ENCODE data around the gene ADAMTS10.

ADAMTS10 gene

DNA sequence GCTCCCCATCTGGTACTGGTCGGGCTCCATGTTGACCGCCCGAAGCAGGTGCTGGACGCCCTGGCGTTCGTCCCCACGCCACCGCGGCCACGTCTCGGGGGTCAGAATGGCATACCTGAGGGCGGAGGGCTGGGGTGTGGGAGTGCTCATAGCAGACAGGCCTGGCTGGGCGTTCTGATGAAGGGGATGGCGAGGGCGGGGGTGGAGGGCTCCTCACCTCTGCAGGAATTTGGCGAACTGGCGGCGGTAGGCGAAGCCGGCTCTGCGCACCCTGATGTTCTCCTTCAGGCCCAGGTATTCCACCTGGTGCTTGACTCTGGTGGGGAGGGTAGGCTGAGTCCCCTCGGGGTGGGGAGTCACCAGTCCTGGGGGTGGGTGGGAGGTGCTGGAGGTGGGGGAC, 74.2 kb downstream of the ADAMTS10 start:
- H3K27ac Mint-ChIP-seq, result no peak overlapping the region
- no peaks in the 10 kb centered on the region for H3K27me3 Mint-ChIP-seq (ENCODE audit: low read depth)
- no peaks in the 10 kb centered on the region for H3K9me3 Mint-ChIP-seq
- no peak overlapping the region for H3K4me3 Mint-ChIP-seq
- peaks cover 3% of the 10 kb centered on the region for H3K4me1 Mint-ChIP-seq (ENCODE audit: low read depth)
- peaks cover 48% of the 10 kb centered on the region for H3K36me3 Mint-ChIP-seq (ENCODE audit: low read depth)

DNA sequence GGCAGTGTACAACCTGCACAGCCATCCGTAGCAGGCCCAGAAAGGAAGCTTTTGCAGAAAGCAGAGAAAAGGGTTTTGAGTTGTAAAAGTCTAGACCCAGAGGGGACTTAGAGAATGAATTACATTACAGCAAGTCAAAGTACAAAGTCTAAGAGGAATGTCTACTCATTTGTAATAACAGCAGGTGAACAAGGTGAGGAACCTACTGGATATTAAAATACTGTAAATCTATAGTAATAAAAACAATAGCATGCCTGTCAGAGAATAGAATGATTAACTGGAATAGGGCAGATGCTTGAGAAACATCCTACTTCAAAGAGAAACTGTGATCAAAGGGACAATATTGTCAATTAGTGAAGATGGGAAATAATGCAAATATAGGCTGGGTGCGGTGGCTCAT, 78.3 kb downstream of the ADAMTS10 start:
- H3K9me3 Mint-ChIP-seq, result no peaks in the 10 kb centered on the region
- H3K27ac Mint-ChIP-seq, result no peak overlapping the region
- no peaks in the 10 kb centered on the region for H3K27me3 Mint-ChIP-seq (ENCODE audit: low read depth)
- peaks cover 11% of the 10 kb centered on the region for H3K4me1 Mint-ChIP-seq (ENCODE audit: low read depth)
- H3K36me3 Mint-ChIP-seq (ENCODE audit: low read depth), result peaks cover 56% of the 10 kb centered on the region
- H3K4me3 Mint-ChIP-seq, result no peak overlapping the region

DNA sequence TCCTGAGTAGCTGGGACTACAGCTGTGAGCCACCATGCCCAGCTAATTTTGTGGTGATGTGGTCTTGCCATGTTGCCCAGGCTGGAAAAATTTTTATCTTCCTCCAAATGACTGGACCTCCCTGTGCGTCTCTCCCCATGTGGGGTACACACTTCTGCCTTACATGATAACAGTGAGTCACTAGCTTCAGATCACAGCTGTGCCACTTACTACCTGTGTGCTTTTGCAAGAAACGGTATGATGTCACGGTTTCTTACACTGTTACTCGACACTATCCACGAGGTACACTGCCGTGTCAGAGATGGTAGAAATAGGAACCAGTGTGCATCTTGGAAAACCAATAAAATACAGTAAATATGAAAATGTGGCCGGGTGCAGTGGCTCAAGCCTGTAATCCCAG, 79.0 kb downstream of the ADAMTS10 start:
- H3K9me3 Mint-ChIP-seq, result no peaks in the 10 kb centered on the region
- peaks cover 14% of the 10 kb centered on the region for H3K4me1 Mint-ChIP-seq (ENCODE audit: low read depth)
- H3K27me3 Mint-ChIP-seq (ENCODE audit: low read depth), result no peaks in the 10 kb centered on the region
- H3K36me3 Mint-ChIP-seq (ENCODE audit: low read depth), result peaks cover 55% of the 10 kb centered on the region
- H3K4me3 Mint-ChIP-seq, result no peak overlapping the region
- H3K27ac Mint-ChIP-seq, result no peak overlapping the region

All from T-helper 1 cell treated with Interleukin-12 subunit alpha and Interleukin-12 subunit beta and Interleukin-4 antibody, amounts not matched to agents 30 μg/mL and 1 μg/mL, for 36 hours (primary cell).